NCI-H1105 (cell line): ENCODE data around the gene SAP30L.

Source experiments
- DNase-seq: peaks from one replicate; lab custom pipeline; 2025; lab: John Stamatoyannopoulos, UW

The SAP30L gene

GRCh38 chr5:154445422-154446194, at the start of gene SAP30L:
Gene SAP30L (plus strand): TSS chr5:154445997. CDS start chr5:154446605, 608 bp downstream.
- DNase-seq, result peak; percentile 58

GRCh38 chr5:154396128-154396527, 49.7 kb upstream of the SAP30L start:
- DNase-seq, result no peak

GRCh38 chr5:154397652-154398406, 48.0 kb upstream of the SAP30L start:
- peak; percentile 77 for DNase-seq

- no peak for DNase-seq
Measured at GRCh38 chr5:154400678-154401077, 45.1 kb upstream of the SAP30L start.

GRCh38 chr5:154401355-154401754, 44.4 kb upstream of the SAP30L start:
- DNase-seq, result no peak

- no peak for DNase-seq
Measured at GRCh38 chr5:154401931-154402330, 43.9 kb upstream of the SAP30L start.

GRCh38 chr5:154402611-154403010, 43.2 kb upstream of the SAP30L start:
- no peak for DNase-seq

GRCh38 chr5:154403234-154403633, 42.6 kb upstream of the SAP30L start:
- no peak for DNase-seq

- DNase-seq, result no peak
Measured at GRCh38 chr5:154403776-154404387, 41.9 kb upstream of the SAP30L start.

- peak; percentile 61 for DNase-seq
Measured at GRCh38 chr5:154405078-154405792, 40.6 kb upstream of the SAP30L start.

GRCh38 chr5:154406231-154406630, 39.6 kb upstream of the SAP30L start:
- no peak for DNase-seq

- no peak for DNase-seq
Measured at GRCh38 chr5:154406826-154407225, 39.0 kb upstream of the SAP30L start.

- no peak for DNase-seq
Measured at GRCh38 chr5:154408811-154409210, 37.0 kb upstream of the SAP30L start.

- DNase-seq, result no peak
Measured at GRCh38 chr5:154409230-154409840, 36.5 kb upstream of the SAP30L start.

GRCh38 chr5:154410008-154410407, 35.8 kb upstream of the SAP30L start:
- no peak for DNase-seq

- DNase-seq, result no peak
Measured at GRCh38 chr5:154410786-154411185, 35.0 kb upstream of the SAP30L start.

- no peak for DNase-seq
Measured at GRCh38 chr5:154411338-154411737, 34.5 kb upstream of the SAP30L start.

GRCh38 chr5:154412316-154412715, 33.5 kb upstream of the SAP30L start:
- DNase-seq, result no peak

GRCh38 chr5:154412925-154413324, 32.9 kb upstream of the SAP30L start:
- DNase-seq, result no peak

- no peak for DNase-seq
Measured at GRCh38 chr5:154415114-154415513, 30.7 kb upstream of the SAP30L start.

- peak; percentile 59 for DNase-seq
Measured at GRCh38 chr5:154418344-154418820, 27.4 kb upstream of the SAP30L start.

- DNase-seq, result no peak
Measured at GRCh38 chr5:154419236-154419635, 26.6 kb upstream of the SAP30L start.
